AG04449 (cell line): Measurements from ENCODE around the gene GC.
"Not testable (repeated sequence)": the region's sequence is repeated elsewhere in the genome, so short reads cannot be mapped to it uniquely, and the experiment has no call there.

Experiments used
- CTCF ChIA-PET: fragments of 350-600 bp; formaldehyde crosslinking; extraction: SDS; loops from one replicate; lab custom pipeline; 2021; ENCODE audit warnings: antibody characterized with exemption; lab: Yijun Ruan, JAX
- POLR2A ChIA-PET: fragments of 400-600, 350-600 bp; formaldehyde crosslinking; extraction: SDS; loops from one replicate; lab custom pipeline; 2020; ENCODE audit warnings: antibody characterized with exemption, inconsistent platforms; lab: Yijun Ruan, JAX
- DNase-seq: peaks from one replicate; pipeline ENCODE4 v3.0.0-alpha.2; 2010; ENCODE audit warnings: low read depth, low spot score
- H3K4me3 ChIP-seq: 2 replicates; pipeline ENCODE4 v1.5.1; 2011; ENCODE audit warnings: low read depth, mild to moderate bottlenecking, control low read depth, low read length
- CTCF ChIP-seq: IDR thresholded peaks from one replicate; pipeline ENCODE4 v1.5.1; 2011; ENCODE audit warnings: mild to moderate bottlenecking, moderate library complexity, low read length, control low read depth, inconsistent platforms; ENCODE audit not compliant: insufficient read depth; ENCODE audit errors: missing control alignments

GC gene

GRCh38 chr4:71816676-71817303 is 32.9 kb upstream of the GC start:
- POLR2A ChIA-PET: no interaction called here
- TF ChIP-seq CTCF: no peak
- CTCF ChIA-PET: no interaction called here
- no peak for DNase-seq
- no peak overlapping the region for H3K4me3 ChIP-seq

GRCh38 chr4:71814433-71814832 is 30.6 kb upstream of the GC start:
- no peak overlapping the region for H3K4me3 ChIP-seq
- POLR2A ChIA-PET: no interaction called here
- CTCF ChIA-PET: no interaction called here
- no peak for DNase-seq
- TF ChIP-seq CTCF: no peak

GRCh38 chr4:71809805-71810204 is 25.9 kb upstream of the GC start:
- POLR2A ChIA-PET, H3K4me3 ChIP-seq, DNase-seq, CTCF ChIA-PET: not testable (repeated sequence)

GRCh38 chr4:71807469-71807868 is 23.6 kb upstream of the GC start:
- DNase-seq: no peak
- ChIA-PET POLR2A (no interaction called here), CTCF (no interaction called here)
- H3K4me3 ChIP-seq: no peak overlapping the region
- TF ChIP-seq CTCF: no peak

- DNase-seq, POLR2A ChIA-PET, CTCF ChIA-PET, H3K4me3 ChIP-seq: not testable (repeated sequence)
These were observed 21.4 kb upstream of the GC start for GRCh38 chr4:71805230-71805629.

- POLR2A ChIA-PET, CTCF ChIA-PET, DNase-seq, H3K4me3 ChIP-seq: not testable (repeated sequence)
These were observed 20.3 kb upstream of the GC start for GRCh38 chr4:71804017-71804697.

GRCh38 chr4:71785959-71786358 is 2.1 kb upstream of the GC start:
- H3K4me3 ChIP-seq: no peak overlapping the region
- ChIA-PET POLR2A (no interaction called here), CTCF (no interaction called here)
- no peak for DNase-seq
- TF ChIP-seq CTCF: no peak

GRCh38 chr4:71784569-71785197 is 804 bp upstream of the GC start:
- ChIA-PET POLR2A (no interaction called here), CTCF (no interaction called here)
- no peak overlapping the region for H3K4me3 ChIP-seq
- DNase-seq: no peak
- no peak for TF ChIP-seq CTCF
